T1000 (cell line): ENCODE measurements around the gene DHX58.
"Not testable (repeated sequence)": the region's sequence is repeated elsewhere in the genome, so short reads cannot be mapped to it uniquely, and the experiment has no call there.

Experiments used
- DNase-seq: peaks from one replicate; lab custom pipeline; 2025; ENCODE audit warnings: mixed read lengths; lab: John Stamatoyannopoulos, UW

Gene DHX58

GRCh38 chr17:42112552-42113176, at the start of gene DHX58:
Gene DHX58 (minus strand): TSS chr17:42112714. CDS start chr17:42111892, 822 bp downstream.
- no peak for DNase-seq

GRCh38 chr17:42160531-42160910, 48.0 kb upstream of the DHX58 start:
- DNase-seq = no peak

DNA sequence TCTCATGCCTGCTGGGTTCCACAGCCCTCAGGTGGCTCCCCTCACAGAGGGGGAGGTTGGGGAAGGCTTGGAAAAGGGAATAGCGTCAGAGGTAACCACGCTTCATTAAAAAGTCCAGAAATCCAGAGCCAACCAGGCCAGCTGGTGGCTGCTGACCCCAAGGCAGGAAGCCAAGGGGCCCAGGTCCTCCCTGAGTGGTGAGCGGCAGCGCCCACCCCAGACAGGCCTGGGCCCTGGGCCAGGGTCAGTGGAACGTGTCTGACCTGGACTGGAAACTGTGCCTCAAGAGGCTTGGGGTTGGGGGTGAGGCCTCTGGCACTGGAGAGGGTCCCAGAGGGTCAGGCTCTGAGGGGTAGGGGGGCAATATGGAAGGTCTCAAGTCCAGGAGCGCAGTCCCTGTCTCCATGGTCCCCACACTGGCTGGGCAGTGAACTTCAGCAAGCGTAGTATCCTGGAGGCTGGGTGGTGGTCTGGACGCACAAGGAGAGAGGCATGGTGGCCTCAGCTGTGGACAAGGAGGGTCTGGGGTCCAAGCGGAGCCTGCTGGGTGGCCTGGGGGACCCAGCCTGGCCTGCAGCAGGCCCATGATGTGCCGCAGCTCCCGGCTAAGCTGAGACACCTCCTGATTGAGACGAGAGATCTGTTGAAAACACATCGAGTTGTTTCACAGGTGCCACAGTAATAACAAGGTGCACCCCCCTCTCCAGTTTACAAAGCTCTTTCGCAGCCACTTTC, 47.4 kb upstream of the DHX58 start:
- DNase-seq = no peak

GRCh38 chr17:42155614-42156045, 43.1 kb upstream of the DHX58 start:
- DNase-seq = no peak

DNA sequence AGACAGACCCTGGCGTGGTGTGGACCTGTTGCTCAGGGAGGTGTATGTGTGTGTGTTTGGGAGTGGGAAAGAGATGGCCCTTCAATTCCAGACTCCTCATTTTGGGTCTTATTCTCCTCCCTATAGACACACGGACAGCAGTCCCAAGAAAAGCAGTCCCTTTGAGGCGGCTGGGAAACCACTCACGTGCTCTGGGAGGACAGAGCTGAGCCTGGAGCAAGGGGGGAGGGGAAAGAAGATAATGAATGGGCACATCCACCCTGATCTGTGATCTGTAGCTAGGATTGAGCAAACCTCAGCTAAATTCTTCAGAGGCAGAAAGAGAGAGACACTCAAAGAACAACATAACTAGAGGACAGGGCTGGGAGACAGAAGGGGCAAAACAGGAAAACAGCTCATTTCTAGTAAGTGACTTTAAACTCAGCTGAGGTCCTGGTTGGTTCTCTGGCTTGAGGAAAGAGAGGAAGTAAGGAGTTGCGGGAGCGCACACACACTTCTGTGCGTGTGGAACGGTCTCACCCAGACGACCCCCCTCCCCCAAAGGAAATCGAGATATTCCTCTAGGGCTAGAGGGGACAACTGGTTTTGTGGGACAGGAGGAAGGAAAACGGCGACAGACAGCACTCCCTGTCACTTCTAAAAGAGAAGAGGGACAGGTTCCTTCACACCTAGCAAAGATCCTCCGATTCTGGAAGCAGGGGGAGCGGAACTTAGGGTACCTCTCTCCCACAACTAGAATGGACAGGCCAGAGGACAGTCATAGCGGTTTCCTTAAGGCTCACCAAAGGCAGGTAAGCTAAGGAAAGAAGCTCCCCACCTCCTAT, 41.6 kb upstream of the DHX58 start:
- DNase-seq = no peak

DNA sequence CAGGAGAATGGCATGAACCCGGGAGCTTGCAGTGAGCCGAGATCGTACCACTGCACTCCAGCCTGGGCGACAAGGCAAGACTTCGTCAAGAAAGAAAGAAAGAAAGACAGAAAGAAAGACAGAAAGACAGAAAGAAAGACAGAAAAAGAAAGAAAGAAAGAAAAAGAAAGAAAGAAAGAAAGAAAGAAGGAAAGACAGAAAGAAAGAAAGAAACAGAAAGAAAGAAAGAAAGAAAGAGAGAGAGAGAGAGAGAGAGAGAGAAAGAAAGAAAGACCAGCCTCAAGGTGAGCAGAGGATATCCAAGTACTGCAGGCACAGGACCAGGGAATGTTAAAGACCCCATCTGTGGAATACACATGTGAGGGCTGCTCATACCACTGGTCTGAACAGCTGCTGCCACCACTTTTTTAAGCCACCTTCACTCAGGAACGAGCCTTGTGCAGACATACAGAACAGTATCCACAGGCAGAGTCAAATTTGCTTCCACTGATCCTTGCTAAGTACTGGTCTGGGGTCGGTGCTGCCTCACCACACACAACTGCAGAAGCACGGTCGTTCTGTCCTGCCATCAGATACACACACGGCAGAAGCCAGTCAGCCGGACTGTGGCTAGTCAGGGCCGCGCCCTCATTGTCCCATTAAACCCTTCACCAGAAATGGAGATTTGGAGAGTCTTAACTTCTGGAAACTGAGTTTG, 34.5 kb upstream of the DHX58 start:
- DNase-seq = no peak

DNA sequence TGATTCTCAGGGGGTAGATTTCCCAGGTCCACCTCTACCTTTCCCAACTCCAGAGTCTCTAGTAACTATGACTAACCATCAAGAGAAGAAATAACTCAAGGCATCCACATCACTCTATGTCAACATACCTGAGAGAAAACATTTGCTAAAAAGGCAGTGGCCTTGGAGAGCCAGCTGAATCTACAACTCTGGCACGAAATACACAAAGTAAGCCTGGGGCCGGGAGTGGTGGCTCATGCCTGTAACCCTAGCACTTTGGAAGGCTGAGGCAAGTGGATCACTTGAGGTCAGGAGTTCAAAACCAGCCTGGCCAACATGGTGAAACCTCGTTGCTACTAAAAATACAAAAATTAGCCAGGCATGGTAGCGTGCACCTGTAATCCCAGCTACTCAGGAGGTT, 30.6 kb upstream of the DHX58 start:
- DNase-seq = not testable (repeated sequence)

DNA sequence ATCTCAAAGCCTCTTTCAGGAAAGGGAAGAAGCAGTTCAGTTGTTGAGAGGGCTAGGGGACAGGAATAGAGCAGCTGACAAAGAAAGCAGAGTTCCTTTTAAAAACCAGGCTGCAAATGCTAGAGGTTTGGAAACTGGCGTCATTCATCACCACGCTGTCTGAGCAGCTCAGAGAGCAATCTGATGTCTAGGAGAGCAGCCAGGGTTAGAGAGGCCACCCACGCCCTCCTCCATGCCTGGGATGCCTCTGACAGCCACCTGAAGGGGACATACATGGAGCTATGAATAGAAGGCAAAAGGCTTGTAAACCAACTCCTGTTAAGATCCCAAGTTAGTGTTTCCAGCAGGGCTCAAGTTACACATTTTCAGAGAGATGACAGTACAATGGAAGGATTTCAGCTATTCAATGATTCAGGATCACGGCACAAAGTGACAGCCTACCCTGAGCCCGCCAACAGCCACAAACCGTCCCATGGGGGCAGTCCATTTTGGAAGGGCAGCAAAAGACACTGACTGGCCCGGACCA, 29.9 kb upstream of the DHX58 start:
- DNase-seq = peak; percentile 58

- DNase-seq = no peak
These were observed 28.9 kb upstream of the DHX58 start for GRCh38 chr17:42141382-42141781.

GRCh38 chr17:42140690-42141089, 28.2 kb upstream of the DHX58 start:
- not testable (repeated sequence) for DNase-seq

DNA sequence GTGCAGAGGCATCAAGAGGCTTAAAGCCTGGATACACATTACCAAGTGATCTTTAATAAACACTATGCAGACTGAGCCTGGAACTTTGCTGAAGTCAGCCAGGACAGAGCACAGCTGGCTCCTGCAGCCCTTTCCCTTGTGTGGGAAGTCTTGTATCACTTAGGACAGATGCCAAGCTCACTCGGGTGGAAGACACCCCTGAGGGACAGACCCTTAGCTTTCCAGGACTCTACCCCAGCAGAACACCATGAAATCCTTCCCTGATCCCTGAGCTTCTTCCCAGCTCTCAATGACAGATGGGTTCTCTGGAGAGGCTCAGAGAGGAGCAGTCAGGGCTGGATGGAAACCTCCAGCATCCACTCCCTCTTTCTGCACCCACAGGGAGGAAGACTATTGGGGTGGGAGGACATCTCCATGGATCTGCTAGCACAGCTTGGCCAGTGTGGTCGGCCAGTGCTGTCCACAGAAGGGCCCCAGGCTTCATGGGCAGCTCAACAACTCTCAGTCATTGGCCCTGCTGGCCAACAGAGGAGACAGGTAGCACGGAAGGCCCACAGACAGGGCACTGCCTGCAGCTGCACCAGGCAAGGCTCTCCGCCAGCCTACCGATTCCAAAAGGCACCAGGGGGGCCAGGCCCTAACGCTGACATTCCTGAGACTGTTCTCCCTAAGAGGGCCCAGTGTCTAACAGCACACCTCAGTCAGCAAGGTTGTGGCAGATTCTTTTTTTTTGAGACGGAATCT, 26.4 kb upstream of the DHX58 start:
- DNase-seq = no peak

DNA sequence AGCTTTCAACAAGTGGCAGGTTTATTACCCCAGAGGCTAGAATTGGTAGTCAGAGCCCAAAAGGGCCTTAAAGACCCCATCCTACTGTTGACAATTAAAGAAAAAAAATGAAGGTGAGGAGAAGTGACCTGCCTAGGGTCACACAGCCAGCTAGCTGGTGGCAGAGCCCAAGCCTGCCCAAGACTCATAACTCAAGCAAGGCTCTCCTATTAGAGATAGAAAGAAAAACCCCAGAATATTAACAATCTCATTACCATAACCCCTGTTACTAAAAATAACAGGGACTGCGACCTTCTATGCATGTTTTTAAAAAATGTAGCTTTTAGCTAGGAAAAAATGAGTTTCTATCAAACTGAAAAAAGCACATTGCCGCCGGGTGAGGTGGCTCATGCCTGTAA, 24.1 kb upstream of the DHX58 start:
- DNase-seq = no peak

DNA sequence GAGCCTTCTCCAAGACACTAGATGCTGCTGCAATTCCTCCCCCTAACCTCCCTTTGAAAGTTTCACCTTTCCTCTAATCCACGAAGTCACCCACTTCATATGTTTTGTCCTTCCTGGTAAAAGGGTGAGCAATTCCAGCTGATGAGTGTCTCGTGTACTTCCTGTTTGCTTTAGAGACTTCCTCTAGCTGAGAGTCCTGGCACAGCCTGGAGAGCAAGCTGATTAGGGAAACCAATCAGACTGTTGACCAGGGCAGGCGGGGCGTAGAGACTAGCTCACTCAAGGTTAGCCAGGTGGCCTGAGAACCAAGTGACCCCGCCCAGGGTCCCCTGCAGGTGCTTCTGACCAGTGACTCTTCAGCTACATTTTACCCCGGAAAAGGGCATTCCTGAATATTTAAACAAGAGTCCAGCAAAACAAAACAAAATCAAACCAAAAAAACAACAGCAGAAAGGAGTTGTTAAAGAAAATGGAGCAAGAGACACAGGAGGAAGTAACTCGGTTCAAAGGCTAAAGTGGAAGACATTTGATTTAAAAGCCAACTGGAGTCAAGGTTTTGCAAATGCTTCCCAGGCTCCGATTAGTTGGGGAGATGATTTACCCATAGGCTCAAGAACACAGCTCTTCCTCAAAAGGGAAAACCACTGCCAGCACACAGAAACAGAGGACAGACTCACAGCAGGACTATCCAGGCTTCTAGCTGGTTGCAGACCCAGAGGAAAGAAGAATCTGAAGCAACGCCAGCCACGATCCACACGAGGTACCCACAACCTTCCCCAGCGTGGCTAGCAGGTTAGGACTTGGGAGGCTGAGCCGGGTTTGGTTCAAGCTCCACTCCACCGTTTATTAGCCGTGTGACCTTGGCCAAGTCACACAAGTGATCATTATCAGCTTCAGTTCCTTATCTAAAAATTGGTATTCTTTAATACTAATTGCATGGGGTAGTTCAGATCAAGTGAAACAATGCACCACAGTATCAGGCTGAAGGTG, 23.4 kb upstream of the DHX58 start:
- DNase-seq = no peak

GRCh38 chr17:42135151-42135550, 22.6 kb upstream of the DHX58 start:
- DNase-seq = no peak

DNA sequence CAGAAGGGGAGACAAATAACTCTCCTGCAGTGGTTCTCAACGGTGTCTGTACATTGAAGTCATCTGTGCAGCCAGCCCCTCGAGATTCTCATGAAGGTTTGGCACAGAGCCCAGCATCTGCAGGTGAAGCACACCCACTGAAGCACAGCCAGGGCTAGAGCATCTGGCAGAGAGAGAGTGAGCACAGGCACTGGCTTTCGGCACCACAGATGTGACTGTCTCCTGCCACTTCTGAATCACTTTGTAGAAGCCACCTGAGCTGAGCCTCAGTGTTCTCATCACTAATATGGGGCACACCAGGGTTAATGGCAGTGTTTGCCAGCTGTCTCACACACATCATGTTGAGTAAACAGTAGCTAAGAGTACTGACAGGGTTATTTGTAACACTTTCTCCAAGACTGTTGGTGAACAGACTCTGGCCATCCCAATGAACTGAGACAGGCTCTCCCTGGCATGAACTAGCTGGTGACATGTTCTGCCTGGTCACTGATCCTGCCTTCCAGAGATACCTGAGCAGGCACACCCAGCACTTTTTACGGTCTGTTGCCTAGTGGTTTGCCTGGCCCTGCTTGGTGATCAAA, 21.0 kb upstream of the DHX58 start:
- DNase-seq = no peak

DNA sequence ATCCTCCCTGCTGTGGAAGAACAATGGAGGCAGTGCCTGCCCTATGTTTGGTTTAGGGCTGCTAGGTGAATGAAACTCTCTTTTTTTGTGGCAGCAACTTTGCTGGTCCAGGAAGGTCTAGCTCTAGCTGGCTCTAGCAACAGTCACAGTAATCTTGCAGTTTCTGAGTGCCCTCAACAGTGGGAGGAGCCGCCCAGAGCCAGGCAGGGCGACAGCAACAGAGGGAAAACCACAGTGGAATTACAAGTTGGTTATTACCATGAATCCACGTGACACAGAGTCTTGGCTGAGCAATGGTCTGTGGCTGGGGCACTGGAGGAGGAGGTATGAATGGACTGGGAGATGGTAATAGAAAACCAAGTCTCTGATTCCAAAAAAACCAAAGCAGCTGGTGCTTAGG, 20.4 kb upstream of the DHX58 start:
- DNase-seq = no peak

DNA sequence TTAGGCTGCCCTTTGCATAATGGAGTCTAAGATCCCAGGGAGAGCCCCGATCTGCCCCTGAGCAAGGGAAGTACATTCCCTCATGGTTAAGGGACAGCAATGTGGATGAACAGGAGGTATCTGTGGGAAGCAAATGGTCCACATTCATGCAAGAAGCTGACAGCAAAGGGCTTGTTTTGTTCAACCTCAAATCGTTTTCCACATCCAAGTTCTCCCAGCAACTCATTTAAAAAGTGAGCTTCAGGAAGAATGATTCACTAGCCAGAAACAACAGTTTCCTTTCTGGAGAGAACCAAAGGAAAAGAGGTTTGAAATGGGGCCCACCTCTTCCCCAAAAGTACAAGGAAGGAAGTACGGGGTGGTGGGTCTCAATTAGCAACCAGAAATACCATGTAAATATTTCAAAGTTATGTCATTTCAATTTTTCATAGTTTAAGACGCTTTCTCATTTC, 19.5 kb upstream of the DHX58 start:
- no peak for DNase-seq

GRCh38 chr17:42131232-42131631, 18.7 kb upstream of the DHX58 start:
- no peak for DNase-seq

DNA sequence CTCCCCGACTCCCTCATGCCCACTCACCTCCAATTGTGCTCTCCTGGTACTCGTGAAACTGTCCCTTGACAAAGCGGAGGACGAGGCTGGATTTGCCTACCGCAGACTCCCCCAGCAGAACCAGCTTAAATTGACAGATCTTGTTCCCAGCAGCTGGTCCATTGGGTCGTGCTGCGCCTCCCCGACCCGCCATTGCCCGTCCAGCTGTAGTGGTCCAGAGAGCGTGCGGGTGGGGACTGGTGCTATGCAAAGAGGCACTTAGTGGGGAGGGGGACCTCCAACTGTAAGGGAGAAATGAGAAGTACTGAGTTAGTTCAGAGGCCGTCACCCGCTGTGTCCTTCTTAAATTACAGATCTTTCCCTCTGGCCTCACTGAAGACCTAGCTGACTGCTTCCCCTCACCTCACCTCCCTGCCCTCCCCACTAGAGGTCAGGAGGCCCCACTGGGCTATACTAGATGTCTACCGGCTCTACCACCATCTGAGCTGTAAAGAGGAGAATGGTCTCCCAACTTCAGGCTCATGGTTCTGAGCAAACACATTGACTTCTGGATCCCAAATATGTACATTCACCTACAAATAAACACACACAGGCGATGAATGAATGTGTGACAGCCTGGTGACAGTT, 17.9 kb upstream of the DHX58 start:
- DNase-seq = no peak
